CD14-positive monocyte (primary cell): Measurements from ENCODE around the gene HMX1. TPM values are rescaled to one million over a fixed set of nuclear protein-coding genes. Genes with fewer than 3 reads are reported as not detected.
A peak's percentile ranks its signal among the peaks of the same experiment; 100 is the strongest.

Source experiments
- DNase-seq, 3 donors: peaks; one replicate each; pipeline ENCODE4 v3.0.0-alpha.2; 2011 to 2022
- H2AFZ ChIP-seq: 2 replicates; pipeline ENCODE4 v1.6.0; 2012; ENCODE audit warnings: mild to moderate bottlenecking, low read depth, low read length, inconsistent platforms; ENCODE audit not compliant: insufficient read depth, poor library complexity, severe bottlenecking
- H3K27ac ChIP-seq, 2 donors: 1 replicate in 1 of 2; 2 replicates in 1 of 2; pipeline ENCODE4 v1.5.1; 2012 to 2013; ENCODE audit warnings: low read length in 2 of 2, control low read depth in 1 of 2, inconsistent platforms in 1 of 2, low read depth in 1 of 2, mild to moderate bottlenecking in 1 of 2
- H3K27me3 ChIP-seq, 2 donors: one replicate each; pipeline versions ENCODE4 v1.6.0 to v1.6.1; 2011 to 2013; ENCODE audit warnings: low read length in 2 of 2; ENCODE audit not compliant: control insufficient read depth in 2 of 2, insufficient read depth in 2 of 2
- H3K36me3 ChIP-seq, 2 donors: replicated peaks in 1 of 2; 1 replicate in 1 of 2; 2 replicates in 1 of 2; pipeline versions ENCODE4 v1.5.1 to v1.6.1; 2012 to 2013; ENCODE audit warnings: low read length in 2 of 2, control low read depth in 1 of 2, inconsistent platforms in 1 of 2, mild to moderate bottlenecking in 1 of 2; ENCODE audit not compliant: insufficient read depth in 2 of 2, control insufficient read depth in 1 of 2
- H3K4me1 ChIP-seq, 2 donors: 1 replicate in 1 of 2; 2 replicates in 1 of 2; pipeline versions ENCODE4 v1.5.1 to v1.6.1; 2012 to 2013; ENCODE audit warnings: low read length in 2 of 2, control low read depth in 1 of 2, inconsistent platforms in 1 of 2, mild to moderate bottlenecking in 1 of 2, moderate library complexity in 1 of 2; ENCODE audit not compliant: insufficient read depth in 2 of 2, control insufficient read depth in 1 of 2
- H3K4me2 ChIP-seq: replicated peaks from 2 replicates; pipeline ENCODE3; 2012; ENCODE audit warnings: low read length, moderate library complexity, mild to moderate bottlenecking; ENCODE audit not compliant: poor library complexity, severe bottlenecking; ENCODE audit errors: extremely low read depth
- H3K4me3 ChIP-seq, 3 experiments: fragments of 200-600 bp in 1 of 3; sonication (generic) in 1 of 3; replicated peaks in 1 of 3; 1 replicate in 2 of 3; 2 replicates in 1 of 3; pipeline ENCODE4 v1.5.1; 2011 to 2013; ENCODE audit warnings: low read length in 3 of 3, mild to moderate bottlenecking in 3 of 3, control low read depth in 2 of 3, low read depth in 2 of 3, inconsistent platforms in 1 of 3, moderate library complexity in 1 of 3
- H3K79me2 ChIP-seq: 2 replicates; pipeline ENCODE4 v1.6.0; 2012; ENCODE audit warnings: mild to moderate bottlenecking, control low read depth, inconsistent platforms, low read length, moderate library complexity; ENCODE audit not compliant: insufficient read depth
- H3K9ac ChIP-seq: 2 replicates; pipeline ENCODE4 v1.6.0; 2017; ENCODE audit warnings: low read length, mild to moderate bottlenecking; ENCODE audit not compliant: insufficient read depth, poor library complexity, severe bottlenecking
- H3K9me3 ChIP-seq, 2 donors: replicated peaks in 1 of 2; 1 replicate in 1 of 2; 2 replicates in 1 of 2; pipeline versions ENCODE4 v1.5.1 to v1.6.1; 2012 to 2013; ENCODE audit warnings: low read length in 2 of 2, control low read depth in 1 of 2; ENCODE audit not compliant: control insufficient read depth in 1 of 2, insufficient read depth in 1 of 2
- H4K20me1 ChIP-seq: 2 replicates; pipeline ENCODE4 v1.6.0; 2012; ENCODE audit warnings: mild to moderate bottlenecking, low read length, control low read depth, moderate library complexity; ENCODE audit not compliant: insufficient read depth
- H3K27ac Mint-ChIP-seq, 7 donors: one replicate each; pipeline ENCODE4 v1.8.0; 2020; ENCODE audit warnings: mild to moderate bottlenecking in 7 of 7, mixed read lengths in 7 of 7, moderate library complexity in 6 of 7, inconsistent platforms in 2 of 7
- H3K27me3 Mint-ChIP-seq, 3 donors: one replicate each; pipeline ENCODE4 v1.8.0; 2021 to 2022; ENCODE audit warnings: low read depth in 3 of 3, mild to moderate bottlenecking in 3 of 3, mixed read lengths in 3 of 3, moderate library complexity in 3 of 3, inconsistent platforms in 1 of 3
- H3K36me3 Mint-ChIP-seq, 2 donors: one replicate each; pipeline ENCODE4 v1.8.0; 2020; ENCODE audit warnings: mixed read lengths in 2 of 2, inconsistent platforms in 1 of 2, mild to moderate bottlenecking in 1 of 2
- H3K4me1 Mint-ChIP-seq: one replicate; pipeline ENCODE4 v1.8.0; 2020; ENCODE audit warnings: mild to moderate bottlenecking, mixed read lengths
- H3K4me3 Mint-ChIP-seq, 2 donors: one replicate each; pipeline ENCODE4 v1.8.0; 2020; ENCODE audit warnings: mild to moderate bottlenecking in 2 of 2, mixed read lengths in 2 of 2, moderate library complexity in 1 of 2
- H3K9me3 Mint-ChIP-seq, 7 donors: one replicate each; pipeline ENCODE4 v1.8.0; 2020 to 2022; ENCODE audit warnings: mixed read lengths in 7 of 7, mild to moderate bottlenecking in 6 of 7, moderate library complexity in 6 of 7, inconsistent platforms in 2 of 7
- CTCF ChIP-seq: fragments of 200-600 bp; IDR thresholded peaks from one replicate; pipeline ENCODE4 v1.8.0; 2022; ENCODE audit warnings: antibody characterized with exemption, mild to moderate bottlenecking
- WGBS: methylation state at CpG from one replicate; pipeline ENCODE4 v1.1.5; 2013; ENCODE audit warnings: missing lambda C conversion rate; ENCODE audit not compliant: insufficient coverage; 5-methylcytosine and 5-hydroxymethylcytosine counted together
- intact Hi-C, 2 donors: fragments of 100-400 bp; cut with micrococcal nuclease; formaldehyde crosslinking; loops; one replicate each; pipeline versions ENCODE4 v1.15.0 to v1.15.1; 2023
- polyA plus RNA-seq, 3 donors: library from polyadenylated mRNA; depleted of rRNA in 1 of 3; unstranded in 2 of 3; stranded (reverse) in 1 of 3; fragments of 300-500 nt in 2 of 3; fragments of >200 nt in 1 of 3; fragmentation: Illumina TruSeq in 2 of 3; gene quantifications; 1 replicate in 2 of 3; 2 replicates in 1 of 3; pipeline ENCODE4 v1.2.3, GENCODE V29; 2012 to 2021

The HMX1 gene
- polyA plus RNA-seq, 3 donors: not detected

DNA sequence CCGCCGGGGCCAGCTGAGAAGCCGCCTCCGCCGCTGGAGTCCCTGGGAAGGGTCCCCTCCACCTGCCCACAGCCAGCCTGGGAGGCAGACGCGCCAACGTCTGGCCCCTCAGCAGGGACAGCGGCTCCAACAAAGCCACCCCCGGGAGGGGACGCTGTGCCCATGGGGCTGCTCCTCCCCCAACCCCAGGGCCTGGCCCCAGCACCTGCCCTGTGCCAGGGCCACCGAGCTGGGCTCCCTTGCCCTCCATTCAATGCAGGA is 6.1 kb upstream of the HMX1 start:
- H3K27ac ChIP-seq: no peak overlapping the region
- no peaks in the 10 kb centered on the region for H3K4me1 ChIP-seq
- H3K9me3 Mint-ChIP-seq: peaks cover 16 to 42% (median 33%) of the 10 kb centered on the region in 7 donors
- H3K36me3 Mint-ChIP-seq: peaks cover 0 to 3% of the 10 kb centered on the region in 2 donors
- H3K4me3 ChIP-seq: no peak overlapping the region
- no peaks in the 10 kb centered on the region for H3K36me3 ChIP-seq
- no peaks in the 10 kb centered on the region for H3K4me1 Mint-ChIP-seq
- no peaks in the 10 kb centered on the region for H4K20me1 ChIP-seq
- no peak overlapping the region for H2AFZ ChIP-seq
- no peak overlapping the region for H3K9ac ChIP-seq
- intact Hi-C loops: no loop called here
- peaks cover 30 to 58% of the 10 kb centered on the region in 2 donors for H3K27me3 ChIP-seq
- DNase-seq: no peak
- H3K79me2 ChIP-seq: no peaks in the 10 kb centered on the region
- TF ChIP-seq CTCF: no peak
- H3K9me3 ChIP-seq: peaks cover 32 to 41% of the 10 kb centered on the region in 2 donors
- WGBS: 2% methylated on average over 12 of the region's 12 CpGs
- H3K4me2 ChIP-seq: no peak overlapping the region
- peaks cover 75 to 82% (median 75%) of the 10 kb centered on the region in 3 donors for H3K27me3 Mint-ChIP-seq
- no peak overlapping the region for H3K27ac Mint-ChIP-seq
- no peak overlapping the region for H3K4me3 Mint-ChIP-seq

DNA sequence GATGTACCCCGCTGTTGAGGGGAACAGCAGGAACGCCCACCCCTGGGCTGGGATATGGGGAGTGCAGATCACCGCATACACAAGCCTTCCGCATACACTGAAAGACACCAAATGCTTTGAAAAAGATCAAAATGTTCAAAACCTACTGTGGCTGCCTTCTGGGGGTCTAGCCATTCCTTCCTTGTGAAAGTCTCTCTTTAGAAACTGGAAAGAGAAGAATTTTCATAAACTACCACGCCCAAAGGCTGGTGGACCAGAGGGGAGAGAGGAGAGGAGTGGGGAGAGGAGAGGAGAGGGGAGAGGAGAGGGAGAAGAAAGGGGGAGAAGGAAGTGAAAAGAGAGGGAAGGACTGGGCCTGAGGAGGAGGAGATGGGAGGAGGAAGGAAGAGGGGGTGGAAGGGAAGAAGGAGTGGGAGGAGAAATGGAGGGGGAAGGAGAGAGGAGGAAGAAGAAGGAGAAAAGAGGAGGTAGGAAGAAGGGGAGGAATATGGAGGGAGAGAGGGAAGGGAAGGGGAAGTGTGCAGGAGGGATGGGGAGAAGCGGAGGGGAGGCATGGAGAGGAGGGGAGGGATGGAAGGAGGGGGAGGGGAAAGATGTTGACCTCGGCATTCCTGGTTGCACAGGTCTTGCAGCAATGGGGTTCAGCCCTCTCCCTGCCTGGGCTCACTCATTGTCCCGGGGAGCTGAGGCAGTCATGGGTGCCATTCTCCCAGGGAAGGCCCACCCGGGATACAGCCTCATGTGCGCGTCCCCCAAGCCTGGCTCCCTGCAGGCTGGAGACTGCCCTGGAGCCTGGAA is 5.5 kb upstream of the HMX1 start:
- Mint-ChIP-seq H3K9me3 (peaks cover 16 to 43% (median 34%) of the 10 kb centered on the region in 7 donors), H3K27me3 (peaks cover 80 to 84% (median 80%) of the 10 kb centered on the region in 3 donors), H3K27ac (no peak overlapping the region), H3K36me3 (peaks cover under 1 to 3% of the 10 kb centered on the region in 2 donors), H3K4me3 (peak overlapping the region in 1 of 2 donors; percentile 51), H3K4me1 (no peaks in the 10 kb centered on the region)
- H3K4me2 ChIP-seq: no peak overlapping the region
- peaks cover 36 to 42% of the 10 kb centered on the region in 2 donors for H3K9me3 ChIP-seq
- 12% methylated on average over 6 of the region's 11 CpGs for WGBS
- H3K4me1 ChIP-seq: no peaks in the 10 kb centered on the region
- no peaks in the 10 kb centered on the region for H4K20me1 ChIP-seq
- H3K9ac ChIP-seq: no peak overlapping the region
- H2AFZ ChIP-seq: no peak overlapping the region
- H3K36me3 ChIP-seq: no peaks in the 10 kb centered on the region
- peaks cover 36 to 63% of the 10 kb centered on the region in 2 donors for H3K27me3 ChIP-seq
- no peak for TF ChIP-seq CTCF
- no peaks in the 10 kb centered on the region for H3K79me2 ChIP-seq
- no peak overlapping the region for H3K4me3 ChIP-seq
- H3K27ac ChIP-seq: no peak overlapping the region
- intact Hi-C loops: no loop called here
- DNase-seq: no peak
